Measurements from ENCODE around the gene CBFA2T2.
"Not testable (repeated sequence)": the region's sequence is repeated elsewhere in the genome, so short reads cannot be mapped to it uniquely, and the experiment has no call there.

CBFA2T2 gene

DNA sequence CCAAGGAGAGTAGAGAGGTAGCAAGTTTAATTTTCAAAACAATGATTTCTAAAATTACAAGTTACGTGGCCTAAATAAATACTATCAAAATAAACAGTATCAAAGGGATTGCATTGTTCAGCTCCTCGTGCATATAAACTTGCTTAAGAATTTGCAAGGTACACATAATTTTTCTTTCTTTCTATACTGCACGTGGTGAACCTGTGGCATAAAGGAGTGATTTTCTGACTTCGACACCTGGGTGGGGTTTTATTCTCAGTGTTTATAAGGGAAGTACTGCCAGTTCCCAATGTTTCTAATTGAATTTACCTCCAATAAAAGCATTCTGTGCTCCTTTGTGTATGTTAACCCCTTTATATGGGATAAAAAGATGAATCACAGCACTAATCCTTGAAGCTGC lies 122.1 kb downstream of the CBFA2T2 start:
- DNase-seq: no peak

DNA sequence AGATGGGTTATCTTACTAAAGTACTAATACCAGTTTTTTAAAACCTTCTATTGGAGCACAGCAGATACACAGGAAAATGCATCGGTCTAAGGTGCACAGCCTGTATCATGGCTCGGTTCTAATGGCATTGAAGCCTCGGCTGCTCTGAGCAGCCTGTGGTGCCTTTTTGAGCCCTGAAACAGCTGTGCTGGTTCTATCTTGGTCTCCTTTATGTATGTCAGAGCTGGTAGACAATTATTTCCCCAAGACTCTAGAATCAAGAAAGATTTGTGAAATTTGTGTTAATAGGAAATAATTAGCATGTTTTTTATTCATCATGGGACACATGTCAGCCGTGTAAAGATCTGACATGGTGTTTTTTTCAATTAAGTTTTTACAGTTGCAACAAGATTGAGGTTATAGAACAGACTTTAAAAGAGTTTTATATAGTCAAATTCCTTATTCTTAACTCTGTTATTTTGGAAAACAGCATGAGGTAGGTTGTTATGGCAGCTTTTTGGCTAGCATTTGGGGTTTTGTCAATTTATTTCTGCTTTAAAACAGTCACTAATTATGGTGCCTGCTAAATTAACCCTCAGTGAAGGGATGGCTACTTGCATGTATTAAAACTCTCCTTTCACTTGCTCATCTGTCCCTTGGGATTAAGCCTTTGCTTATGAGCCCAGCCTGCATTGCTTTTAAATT lies 132.0 kb downstream of the CBFA2T2 start:
- DNase-seq: no peak

DNA sequence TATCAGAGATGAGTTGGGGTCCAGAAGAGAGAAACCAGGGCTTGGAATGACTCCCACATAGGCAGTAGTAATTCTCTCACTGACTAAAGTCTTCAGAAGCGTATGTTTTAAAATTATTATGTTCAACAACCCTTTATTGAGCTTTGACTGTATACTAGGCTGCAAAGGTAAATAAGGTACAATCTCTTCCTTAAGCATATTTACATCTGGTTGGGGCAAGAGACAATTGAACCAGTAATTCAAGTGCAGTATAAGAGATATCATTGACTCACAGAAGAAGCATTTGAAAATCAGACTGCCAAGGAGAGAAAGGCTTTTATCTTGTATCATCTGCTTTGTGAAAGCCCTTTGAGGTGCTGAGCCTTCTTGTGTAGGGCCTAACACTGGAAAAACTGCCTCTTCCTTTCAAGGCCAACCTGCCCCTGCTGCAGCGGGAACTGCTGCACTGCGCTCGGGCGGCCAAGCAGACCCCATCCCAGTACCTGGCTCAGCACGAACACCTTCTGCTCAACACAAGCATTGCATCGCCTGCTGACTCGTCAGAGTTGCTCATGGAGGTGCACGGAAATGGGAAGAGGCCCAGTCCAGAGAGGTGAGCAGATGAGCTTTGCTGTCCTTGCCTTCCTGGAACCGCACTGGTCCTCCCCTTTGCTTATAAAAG lies 132.9 kb downstream of the CBFA2T2 start:
- no peak for DNase-seq

DNA sequence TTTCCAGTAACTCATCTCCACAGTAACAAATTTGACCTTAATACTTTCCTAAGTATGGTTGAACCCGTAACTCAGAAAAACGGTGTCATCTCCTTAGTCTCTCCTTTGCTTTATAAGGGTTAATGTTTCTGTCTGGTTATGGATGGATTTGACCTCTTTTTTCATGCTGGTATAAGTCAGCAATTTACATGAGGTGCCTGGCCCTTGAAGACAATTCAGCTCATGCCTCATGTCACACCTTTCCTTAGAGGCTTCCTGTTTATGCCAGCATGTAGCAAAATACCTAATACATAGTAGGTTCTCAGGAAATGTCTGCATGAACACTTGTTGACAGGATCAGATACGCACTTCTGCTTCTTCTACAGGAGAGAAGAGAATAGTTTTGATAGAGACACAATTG lies 134.5 kb downstream of the CBFA2T2 start:
- no peak for DNase-seq

DNA sequence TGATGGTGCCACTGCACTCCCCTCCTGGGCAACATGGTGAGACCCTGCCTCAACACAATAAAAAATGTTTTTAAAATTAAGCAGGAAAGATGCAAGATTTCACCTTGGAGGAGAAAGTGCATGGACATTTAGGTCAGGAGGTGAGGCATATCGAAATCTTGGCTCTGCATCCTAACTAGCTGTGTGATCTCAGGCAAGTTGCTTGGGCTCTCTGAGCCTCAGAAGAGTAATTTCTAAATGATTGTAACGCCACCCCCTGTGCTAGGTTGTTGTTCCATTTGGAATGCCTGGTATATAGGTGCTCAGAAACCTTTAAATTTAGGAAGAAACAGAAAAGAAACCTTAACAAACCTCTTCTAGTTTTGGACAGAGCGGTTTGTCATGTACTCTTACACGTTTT lies 136.3 kb downstream of the CBFA2T2 start:
- no peak for DNase-seq

DNA sequence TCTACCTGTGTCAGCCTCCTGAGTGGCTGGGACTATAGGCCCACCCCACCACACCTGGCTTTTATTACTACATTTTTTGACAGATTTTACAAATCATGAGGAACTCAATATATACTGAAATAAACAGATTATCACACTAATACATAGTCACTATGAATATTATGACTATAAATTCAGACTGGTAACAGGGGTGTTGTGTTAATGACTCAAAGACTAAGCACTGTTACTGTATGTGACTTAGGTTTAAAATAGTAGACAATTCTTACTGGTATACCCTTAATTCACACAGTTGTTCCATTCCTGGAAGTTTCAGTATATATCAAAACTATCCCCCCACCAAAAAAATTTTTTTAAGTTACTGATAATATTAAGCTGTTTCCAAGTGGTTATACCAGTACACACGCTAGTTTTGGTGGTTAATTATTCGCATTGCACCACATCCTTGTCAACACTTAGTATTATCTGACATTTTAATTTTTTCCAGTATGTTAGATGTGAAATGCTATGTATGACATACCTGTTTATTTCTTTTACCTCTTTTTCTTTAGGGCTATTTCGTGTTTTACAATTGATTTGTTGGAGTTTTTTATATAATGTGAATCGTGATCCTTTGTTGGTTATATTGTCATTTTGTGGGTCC lies 137.8 kb downstream of the CBFA2T2 start:
- DNase-seq: no peak

DNA sequence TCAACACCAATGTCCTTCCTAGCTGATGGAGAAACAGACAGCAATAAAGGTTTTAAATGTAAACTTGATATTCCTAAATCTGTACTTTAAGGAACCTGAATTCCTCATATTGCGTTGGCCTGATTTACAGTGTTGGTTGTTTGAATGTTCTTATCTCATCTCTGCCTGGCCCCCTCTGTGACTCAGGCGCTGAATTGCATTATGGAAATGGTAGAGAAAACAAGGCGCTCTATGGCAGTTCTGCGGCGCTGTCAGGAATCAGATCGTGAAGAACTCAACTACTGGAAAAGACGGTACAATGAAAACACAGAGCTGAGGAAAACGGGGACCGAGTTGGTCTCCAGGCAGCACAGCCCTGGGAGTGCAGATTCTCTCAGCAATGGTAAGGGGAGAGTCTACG lies 139.6 kb downstream of the CBFA2T2 start:
- DNase-seq: no peak

DNA sequence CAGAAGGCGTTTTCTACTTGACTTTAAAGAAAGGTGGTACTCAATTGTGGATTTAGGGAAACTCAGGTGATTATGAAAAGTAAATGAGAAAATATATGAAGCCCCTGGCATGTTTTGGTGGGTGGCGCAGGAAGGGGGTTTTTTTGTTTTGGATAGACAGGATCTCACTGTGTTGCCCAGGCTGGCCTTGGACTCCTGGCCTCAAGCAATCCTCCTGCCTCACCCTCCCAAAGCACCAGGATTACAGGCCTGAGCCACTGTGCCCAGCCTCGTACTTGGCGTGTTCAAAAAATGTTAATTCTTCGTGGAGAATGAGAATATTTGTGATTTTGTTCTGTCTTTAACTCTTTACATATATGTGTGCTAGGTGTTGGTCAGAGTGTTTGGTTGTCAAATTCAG lies 140.1 kb downstream of the CBFA2T2 start:
- DNase-seq: no peak

DNA sequence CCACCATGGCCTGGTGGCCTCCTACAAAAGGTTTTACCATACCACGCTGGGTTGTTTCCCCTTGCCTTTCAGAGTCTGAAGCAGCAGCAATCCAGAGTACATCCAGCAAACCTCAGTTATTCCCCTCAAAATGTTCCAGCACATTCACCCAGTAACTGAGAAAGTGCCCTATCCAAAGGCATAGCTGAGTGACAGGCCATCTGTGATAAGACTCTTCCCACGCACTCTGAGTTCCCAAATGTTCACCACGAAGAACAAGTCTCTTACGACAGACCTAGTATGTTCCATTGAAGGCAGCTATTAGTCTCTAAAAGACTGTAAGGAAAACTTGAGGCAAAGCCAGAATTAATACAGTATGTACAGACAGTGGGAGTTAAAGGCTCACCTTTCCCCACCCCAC lies 140.6 kb downstream of the CBFA2T2 start:
- no peak for DNase-seq

DNA sequence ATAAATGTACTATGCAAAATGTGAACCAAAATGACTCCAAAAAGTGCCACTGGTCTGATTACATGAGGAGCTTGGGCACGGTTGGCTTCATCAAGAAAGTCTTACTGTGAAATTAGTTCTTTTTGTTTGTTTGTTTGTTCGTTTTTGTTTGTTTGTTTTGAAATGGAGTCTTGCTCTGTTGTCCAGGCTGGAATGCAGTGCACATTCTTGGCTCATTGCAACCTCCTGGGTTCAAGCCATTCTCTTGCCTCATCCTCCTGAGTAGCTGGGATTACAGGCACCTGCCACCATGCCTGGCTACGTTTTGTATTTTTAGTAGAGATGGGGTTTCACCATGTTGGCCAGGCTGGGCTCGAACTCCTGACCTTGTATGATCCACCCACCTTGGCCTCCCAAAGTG lies 142.0 kb downstream of the CBFA2T2 start:
- not testable (repeated sequence) for DNase-seq

DNA sequence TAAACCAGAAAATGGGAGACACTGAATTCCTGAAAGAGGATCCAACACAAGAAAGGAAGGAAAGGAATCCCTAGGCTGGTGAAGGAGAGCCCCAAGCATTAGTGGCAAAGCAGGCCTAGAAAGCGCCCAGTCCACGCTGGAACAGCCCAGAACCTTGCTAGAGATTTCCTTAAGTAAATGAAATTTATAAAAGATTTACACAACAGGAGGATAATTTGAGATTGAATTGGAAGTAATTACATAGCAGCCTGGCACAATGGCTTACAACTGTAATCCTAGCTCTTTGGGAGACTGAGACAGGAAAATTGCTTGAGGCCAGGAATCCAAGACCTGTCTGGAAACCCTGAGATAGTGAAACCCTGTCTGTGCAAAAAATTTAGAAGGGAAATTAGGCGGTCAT lies 145.4 kb downstream of the CBFA2T2 start:
- no peak for DNase-seq

DNA sequence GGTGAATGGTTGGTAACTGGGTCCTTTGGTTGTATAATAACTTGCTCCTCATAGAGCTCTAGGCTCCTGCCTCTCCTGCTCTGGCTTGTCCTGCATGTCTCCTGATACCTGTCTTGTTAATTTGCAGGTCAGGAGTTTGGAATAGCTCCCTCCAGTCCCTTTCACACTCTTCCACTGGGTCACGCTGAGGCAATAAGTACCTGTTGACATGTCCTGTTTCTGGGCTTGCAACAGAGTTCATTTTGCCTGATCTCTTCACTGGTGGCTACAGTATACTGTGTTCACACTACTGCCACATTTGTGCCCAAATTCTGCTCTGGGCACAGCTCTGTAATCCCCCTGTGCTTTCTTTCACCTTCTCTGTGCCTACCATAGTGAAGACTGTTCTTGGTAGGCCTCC lies 146.9 kb downstream of the CBFA2T2 start:
- no peak for DNase-seq

DNA sequence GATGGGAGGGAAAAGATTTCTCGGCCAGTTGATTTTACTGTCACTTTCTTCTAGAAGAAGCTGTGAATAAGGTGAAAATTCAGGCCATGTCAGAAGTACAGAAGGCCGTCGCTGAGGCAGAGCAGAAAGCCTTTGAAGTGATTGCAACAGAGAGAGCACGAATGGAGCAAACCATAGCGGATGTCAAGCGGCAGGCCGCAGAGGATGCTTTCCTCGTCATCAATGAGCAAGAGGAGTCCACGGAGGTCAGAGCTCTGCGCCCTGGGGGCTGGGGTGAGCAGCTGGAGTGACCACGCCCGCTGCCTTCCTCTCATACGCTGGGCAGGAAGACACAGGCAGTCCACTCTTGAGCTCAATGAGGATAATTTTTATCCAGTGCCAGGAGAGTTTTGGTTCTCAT lies 150.4 kb downstream of the CBFA2T2 start:
- no peak for DNase-seq

DNA sequence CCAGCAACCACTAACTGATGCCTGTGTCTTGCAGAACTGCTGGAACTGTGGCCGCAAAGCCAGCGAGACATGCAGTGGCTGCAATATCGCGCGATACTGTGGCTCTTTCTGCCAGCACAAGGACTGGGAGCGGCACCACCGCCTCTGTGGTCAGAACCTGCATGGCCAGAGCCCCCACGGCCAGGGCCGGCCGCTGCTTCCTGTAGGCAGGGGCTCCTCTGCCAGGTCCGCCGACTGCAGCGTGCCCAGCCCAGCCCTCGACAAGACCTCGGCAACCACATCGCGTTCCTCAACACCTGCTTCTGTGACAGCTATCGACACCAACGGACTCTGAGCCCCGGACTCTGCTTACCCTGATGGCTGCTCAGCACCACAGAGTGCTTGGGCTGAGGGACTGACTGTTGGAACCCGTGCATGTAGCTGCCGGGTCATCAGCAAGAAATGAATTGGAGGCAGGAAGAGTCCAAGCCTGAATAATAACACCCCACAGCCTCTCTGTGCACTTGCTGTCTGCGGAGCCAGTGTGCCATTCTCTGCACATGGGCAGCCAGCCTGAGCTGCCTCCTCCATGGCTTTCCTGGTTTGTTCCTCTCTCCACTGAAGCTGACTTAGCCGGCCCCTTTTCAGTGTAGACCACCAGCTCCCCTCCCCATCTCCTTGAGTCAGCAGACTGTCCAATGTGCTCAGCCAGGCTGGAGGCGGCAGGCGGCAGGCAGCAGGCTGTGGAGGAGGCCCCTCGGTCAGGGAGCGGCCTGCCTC lies 154.6 kb downstream of the CBFA2T2 start:
- DNase-seq: no peak

DNA sequence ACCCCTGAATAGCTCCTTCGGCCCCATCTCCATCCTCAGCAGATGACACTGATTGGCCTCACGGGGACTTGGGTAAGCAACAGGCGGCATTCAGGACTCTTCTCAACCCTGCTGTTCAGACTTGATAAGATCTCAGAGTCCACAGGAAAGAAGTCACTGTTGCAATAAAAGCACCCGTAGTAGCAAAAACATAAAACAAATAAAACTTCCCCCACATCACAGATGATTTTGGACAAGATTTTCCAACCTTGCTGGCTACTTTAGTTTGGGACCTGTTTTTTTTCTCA lies 155.1 kb downstream of the CBFA2T2 start:
- no peak for DNase-seq

DNA sequence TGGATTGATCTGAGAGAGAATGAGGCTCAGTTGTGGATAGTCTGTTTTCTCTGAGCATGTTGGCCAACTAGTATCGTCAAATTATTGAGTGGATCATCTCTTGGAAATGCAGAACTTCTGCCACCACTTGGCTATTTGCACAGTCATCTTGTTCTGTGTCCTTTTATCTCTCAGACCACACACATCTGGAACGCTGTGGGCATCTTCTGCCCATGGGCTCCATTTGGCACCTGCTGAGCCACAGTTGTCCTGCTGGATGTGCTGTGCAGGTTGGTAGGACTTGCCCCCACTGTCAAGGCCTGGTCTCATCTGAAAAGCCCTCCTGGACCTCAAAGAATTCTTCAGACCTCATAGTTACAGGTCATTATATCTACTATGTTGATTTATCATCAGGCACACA lies 155.5 kb downstream of the CBFA2T2 start:
- DNase-seq: no peak

DNA sequence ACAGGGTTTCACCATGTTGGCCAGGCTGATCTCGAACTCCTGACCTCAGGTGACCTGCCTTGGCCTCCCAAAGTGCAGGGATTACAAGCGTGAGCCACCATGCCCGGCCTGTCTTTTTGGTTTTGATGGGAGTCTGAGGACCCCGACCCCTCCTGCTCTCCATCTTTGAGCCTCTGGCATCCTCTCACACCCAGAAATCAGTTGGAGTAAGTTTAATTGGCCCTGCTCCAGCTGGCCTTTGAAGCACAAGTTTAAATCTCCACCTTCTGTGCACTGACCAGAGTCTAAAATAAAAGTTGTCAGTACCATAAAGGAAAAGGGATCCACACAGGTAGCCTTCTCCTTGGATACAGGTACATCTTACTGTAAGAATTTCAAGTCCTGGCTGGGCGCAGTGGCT lies 156.3 kb downstream of the CBFA2T2 start:
- no peak for DNase-seq

DNA sequence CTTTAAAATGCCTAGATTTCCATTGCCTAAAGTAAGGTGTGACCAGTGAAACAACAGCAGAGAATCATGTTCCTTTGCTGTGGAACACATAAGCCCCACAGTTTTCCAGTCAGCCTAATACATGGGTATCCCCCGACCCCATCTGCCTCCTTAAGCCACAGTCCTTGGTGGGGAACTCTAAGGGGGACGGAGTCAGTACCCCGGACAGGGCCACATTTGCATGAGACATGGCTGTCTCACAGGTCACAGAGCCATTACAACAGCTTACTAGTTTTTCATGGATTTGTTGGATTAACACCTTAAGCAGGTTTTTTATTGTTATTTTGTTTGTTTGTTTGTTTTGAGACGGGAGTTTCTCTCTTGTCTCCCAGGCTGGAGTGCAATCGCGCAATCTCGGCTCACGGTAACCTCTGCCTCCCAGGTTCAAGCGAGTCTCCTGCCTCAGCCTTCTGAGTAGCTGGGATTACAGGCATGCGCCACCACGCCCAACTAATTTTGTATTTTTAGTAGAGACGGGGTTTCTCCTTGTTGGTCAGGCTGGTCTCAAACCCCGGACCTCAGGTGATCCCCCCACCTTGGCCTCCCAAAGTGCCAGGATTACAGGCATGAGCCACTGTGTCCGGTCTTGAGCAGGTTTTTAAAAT lies 157.2 kb downstream of the CBFA2T2 start:
- DNase-seq: not testable (repeated sequence)

DNA sequence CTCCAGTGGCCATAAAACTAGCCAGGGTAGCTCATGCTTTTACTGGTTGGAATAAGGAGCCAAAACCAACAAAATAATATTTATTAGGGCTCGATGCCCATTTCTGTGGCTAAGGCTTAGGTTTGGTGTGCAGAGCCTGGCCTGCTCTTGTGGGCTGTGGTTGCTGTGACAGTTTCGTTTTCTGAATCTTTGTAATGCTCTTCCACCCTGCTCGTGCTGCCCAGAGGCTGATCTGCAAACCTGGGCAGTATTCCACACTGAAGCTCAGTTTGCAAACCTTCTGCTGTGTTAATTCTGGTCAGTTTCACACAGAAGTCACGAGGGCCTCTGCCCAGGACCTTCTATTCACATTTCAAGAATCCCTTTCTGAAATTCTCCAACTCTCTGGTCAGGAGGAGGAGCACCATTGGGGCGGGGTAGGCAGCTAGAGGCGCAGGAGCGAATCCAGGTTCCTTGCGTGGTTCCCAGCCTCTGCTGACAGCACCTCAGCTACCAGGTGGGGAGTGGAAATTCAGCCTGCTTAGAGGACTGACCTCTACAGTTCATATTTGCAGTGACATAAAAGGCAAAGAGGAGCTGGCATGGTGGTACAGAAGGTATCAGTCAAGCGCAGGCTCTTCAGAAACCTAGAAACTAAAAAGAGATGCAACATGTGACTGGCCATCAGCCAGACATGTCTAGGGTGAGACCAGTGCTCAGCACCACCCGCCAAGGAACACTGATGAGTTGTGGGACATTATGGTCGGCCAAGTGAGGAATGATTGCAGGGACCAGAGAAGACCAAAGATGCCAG lies 157.9 kb downstream of the CBFA2T2 start:
- DNase-seq: no peak

DNA sequence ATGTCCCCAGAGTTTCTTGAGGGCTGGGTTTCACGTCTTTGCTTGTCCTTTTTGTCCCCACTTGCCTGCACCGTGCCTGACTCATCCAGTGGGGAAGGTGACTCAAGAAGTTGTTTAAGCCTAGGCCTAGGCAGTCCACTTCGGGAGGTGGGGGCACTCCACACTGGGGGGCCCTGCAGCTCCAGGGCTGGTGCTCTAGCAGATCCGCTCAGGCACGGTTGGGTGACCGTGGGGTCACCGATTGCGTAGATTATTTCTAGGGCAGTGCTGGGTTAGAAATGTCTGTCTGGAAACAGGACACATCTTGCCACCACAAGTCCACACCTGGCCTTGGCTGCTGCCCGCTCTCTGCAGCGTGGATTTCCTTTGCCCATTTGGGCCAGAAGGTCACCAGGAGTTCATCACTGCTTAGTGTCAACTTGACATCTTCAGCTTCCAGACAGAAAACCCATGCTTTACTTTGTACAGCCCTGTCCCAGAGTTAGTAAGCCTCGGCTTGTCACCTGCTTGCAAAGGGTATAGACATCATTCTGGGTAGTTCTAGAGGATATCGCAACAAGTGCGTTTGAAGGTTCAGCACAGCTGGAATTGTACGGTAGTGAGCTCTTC lies 158.6 kb downstream of the CBFA2T2 start:
- no peak for DNase-seq

Measured in nucleus accumbens (tissue), 56 donors.